HL-60 (cell line): ENCODE results near the gene CD58.

Experiments
- CTCF ChIP-seq: IDR thresholded peaks from one replicate; pipeline ENCODE4 v1.5.1; 2011; ENCODE audit warnings: low read length, control low read depth, inconsistent platforms; ENCODE audit not compliant: insufficient read depth
- GABPA ChIP-seq: IDR thresholded peaks from 2 replicates; pipeline ENCODE4 v1.6.1; 2012; ENCODE audit warnings: low read depth
- POLR2AphosphoS5 ChIP-seq: IDR thresholded peaks from 2 replicates; pipeline ENCODE4 v1.6.1; 2012; ENCODE audit warnings: low read depth
- REST ChIP-seq: IDR thresholded peaks from 2 replicates; pipeline ENCODE4 v1.6.1; 2012; ENCODE audit warnings: low read depth; ENCODE audit not compliant: insufficient replicate concordance
- SPI1 ChIP-seq: IDR thresholded peaks from 2 replicates; pipeline ENCODE4 v1.6.1; 2012; ENCODE audit warnings: low read depth, mild to moderate bottlenecking, borderline replicate concordance

GRCh38 chr1:116497656-116498055 lies 73.2 kb downstream of the CD58 start:
- TF ChIP-seq CTCF = no peak
- no peak for TF ChIP-seq POLR2AphosphoS5
- TF ChIP-seq REST = no peak
- no peak for TF ChIP-seq SPI1
- TF ChIP-seq GABPA = no peak
